HG03039 (cell line): ENCODE measurements around the gene LCN2.
"Not testable (repeated sequence)": the region's sequence is repeated elsewhere in the genome, so short reads cannot be mapped to it uniquely, and the experiment has no call there.

Experiments
- ATAC-seq: cut with Tn5 transposase; IDR thresholded peaks from one replicate; pipeline ENCODE4 v1.9.1; 2021; ENCODE audit warnings: mild to moderate bottlenecking, moderate library complexity; ENCODE audit not compliant: unreplicated experiment

Gene LCN2

DNA sequence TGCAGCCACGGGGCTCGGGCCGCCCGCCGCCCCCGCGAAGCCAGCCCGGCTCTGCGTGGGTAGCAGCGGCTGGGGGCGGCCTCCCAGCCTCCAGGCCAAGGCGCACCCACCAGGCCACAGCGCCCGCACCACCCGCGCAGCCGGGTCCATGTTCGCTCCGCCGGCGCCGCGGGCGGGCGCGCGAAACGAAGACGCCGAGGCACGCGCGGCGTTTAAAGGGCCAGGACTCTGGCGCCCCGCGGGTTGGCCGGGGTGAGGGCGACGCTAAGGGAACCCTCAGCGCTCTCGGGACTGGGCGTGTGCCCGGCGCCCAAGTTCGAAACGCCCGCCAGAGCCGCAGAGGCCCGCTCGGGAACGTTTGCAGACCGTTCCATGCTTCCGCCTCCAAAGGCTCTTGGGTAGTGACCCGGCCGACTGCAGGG lies 21.7 kb upstream of the LCN2 start, which contains the start of gene PTGES2:
Gene PTGES2, minus strand, starts transcription at position 162 of the 422 bp plus-strand sequence. Its CDS starts 12 bp downstream, at position 150.
- peak; percentile 54 for ATAC-seq

DNA sequence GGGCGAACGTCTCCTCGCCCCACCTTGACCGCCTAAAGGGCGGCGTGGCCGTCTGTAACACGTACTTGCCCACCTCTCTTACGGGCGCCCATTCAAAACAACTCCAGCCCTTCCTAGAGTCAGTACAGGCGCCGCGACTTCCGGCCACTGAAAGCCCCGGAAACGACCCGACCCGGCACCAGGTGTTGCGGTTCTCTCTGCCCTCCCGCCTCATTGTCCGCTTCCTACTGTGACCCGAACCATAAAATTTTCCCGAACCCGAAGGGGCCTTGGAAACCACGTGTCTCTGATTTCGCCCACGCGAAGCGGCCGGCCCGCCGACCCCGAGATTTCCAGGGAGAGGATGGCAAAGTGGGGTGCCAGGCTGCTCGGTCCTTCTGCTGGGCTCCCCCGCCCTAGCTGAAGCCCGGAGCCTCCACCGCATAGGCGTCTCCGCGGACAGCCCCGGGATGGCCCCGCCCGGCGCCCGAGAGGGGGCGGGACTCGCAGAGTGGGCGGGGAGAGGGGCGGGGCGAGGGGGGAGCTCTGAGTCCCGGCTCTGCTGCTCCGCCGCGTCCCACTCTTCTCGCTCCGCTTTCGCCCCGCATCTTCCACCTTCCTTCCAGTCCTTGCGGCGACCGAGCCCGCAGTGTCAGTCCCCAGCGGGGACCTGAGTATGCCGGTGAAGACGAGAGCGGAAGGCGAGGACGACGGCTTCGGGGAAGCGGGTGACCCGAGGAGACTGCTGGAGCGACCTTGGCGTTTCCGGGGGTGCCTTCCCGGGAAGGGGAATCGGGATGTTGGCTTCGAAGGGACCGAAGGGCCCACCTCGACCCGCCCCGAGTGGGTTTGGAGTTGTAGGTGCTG lies 21.0 kb upstream of the LCN2 start:
- peak; percentile 52 for ATAC-seq

DNA sequence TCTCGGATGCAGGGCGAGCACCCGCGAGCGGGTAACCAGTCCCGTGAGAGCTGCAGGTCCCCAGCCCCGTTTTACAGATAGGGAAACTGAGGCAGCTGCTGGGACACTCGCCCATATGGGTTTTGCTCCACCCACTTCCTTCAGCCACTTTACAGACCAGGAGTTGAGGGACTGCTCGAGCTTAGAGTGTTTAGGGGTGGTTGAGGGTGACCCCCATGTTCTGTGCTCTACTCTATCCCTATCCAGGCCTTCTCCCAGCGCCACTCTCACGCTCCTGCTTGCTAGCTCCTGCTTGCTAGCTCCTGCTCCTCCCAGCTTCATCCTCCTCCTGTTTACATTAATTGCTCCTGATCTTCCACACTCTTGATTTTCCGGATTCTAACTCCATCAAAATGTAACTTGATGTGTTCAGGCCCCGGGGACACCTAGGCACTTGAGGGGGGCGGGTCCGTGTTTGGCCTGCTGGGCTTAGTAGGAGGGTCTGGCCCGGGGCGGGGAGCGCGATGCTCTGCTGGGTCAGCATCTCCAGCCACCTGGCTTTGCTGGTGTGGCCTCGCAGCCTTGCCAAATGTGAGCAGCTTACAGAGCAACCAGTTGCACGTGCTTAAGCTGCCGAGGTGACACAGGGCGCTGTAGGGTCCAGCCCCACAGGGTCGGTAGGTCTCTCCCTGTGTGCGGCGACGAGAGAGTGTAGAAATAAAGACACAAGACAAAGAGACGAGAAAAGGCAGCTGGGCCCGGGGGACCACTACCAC lies 20.2 kb upstream of the LCN2 start:
- no peak for ATAC-seq

DNA sequence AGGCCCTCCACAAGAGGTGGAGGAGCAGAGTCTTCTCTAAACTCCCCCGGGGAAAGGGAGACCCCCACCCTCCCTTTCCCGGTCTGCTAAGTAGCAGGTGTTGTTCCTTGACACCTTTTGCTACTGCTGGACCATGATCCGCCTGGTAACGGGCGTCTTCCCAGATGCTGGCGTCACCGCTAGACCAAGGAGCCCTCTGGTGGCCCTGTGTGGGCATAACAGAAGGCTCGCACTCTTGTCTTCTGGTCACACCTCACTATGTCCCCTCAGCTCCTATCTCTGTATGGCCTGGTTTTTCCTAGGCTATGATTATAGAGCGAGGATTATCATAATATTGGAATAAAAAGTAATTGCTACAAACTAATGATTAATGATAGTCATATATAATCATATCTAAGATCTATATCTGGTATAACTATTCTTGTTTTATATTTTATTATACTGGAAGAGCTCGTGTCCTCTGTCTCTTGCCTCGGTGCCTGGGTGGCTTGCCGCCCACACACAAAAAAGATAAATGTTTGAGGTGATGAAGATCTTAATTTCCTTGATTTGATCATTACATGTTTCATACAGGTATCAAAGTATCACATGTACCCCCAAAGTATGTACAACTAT lies 19.2 kb upstream of the LCN2 start:
- not testable (repeated sequence) for ATAC-seq

DNA sequence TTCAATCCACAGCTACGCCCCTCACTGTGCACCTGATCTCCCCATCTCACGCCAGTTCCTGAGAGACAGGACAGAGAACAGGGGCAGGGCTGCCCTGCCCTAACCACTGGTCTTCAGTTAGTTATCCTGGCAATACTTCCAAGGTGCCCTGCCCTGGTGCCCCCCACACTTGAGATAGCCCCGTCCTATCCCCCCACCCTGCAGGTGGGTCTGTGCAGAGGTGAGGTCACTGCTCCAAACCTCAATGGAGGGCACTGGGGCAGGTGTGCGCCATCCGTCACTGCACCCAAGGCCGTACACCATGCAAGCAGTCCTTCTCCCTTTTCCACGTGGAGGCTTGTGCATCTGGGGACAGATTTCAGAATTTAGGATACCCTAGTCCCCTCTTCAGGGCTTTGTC lies 18.6 kb upstream of the LCN2 start:
- not testable (repeated sequence) for ATAC-seq

DNA sequence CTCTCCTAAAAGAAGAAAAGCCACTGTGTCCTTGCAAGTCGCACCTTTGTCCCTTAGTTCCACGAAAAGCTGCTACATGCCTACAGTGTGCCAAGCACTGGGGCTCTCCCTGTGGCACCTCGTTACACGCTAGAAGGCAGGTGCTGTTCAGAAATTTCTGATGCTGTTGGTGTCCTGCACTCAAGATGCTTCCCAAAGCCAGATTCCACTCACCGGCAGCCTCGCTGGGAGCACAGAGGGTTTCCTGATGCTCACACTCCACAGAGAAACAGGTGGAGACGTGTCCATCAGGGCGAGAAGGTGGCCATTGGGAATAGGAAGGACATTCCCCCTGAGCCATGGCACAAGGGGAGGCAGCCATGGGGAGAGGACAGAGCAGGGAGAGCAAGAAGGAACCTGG lies 17.9 kb upstream of the LCN2 start:
- ATAC-seq, result not testable (repeated sequence)

DNA sequence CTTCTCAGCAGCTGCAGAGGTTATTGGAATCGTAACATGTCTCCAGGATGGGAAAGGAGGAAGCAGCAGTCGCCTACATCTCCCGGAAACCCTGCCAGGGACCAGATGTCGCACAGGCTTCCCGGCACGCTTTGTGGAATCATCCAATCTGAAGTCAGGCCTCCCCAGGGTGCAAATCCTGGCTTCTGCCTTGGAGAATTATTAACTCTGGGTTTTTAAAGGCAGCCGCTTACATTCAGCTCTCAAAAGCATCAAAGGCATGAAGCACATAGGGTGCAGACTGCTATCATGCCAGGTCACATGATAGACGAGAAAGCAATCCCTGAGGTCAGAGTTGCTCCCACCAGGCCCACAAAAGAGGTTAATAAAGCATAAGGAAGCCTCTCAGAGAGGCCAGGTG lies 17.1 kb upstream of the LCN2 start:
- not testable (repeated sequence) for ATAC-seq

DNA sequence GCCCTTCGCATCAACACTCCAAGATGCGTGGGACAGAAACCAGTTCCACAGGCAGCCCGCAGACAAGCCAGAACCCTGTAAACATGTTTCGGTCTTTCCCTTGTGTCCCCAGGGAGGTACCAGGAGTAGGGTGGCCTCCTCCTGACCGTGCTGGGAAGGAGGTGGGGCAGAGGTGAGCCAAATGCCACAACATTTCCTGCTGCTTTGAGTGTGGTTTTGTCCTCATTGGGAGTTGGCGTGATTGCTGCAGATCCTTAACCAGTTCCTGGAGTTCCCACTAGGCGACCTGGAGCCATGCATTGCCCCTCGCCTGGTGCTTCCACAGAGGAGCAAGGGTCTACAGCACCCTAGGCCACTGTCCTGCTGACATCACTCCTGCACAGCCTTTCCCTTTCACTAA lies 13.7 kb upstream of the LCN2 start:
- not testable (repeated sequence) for ATAC-seq

DNA sequence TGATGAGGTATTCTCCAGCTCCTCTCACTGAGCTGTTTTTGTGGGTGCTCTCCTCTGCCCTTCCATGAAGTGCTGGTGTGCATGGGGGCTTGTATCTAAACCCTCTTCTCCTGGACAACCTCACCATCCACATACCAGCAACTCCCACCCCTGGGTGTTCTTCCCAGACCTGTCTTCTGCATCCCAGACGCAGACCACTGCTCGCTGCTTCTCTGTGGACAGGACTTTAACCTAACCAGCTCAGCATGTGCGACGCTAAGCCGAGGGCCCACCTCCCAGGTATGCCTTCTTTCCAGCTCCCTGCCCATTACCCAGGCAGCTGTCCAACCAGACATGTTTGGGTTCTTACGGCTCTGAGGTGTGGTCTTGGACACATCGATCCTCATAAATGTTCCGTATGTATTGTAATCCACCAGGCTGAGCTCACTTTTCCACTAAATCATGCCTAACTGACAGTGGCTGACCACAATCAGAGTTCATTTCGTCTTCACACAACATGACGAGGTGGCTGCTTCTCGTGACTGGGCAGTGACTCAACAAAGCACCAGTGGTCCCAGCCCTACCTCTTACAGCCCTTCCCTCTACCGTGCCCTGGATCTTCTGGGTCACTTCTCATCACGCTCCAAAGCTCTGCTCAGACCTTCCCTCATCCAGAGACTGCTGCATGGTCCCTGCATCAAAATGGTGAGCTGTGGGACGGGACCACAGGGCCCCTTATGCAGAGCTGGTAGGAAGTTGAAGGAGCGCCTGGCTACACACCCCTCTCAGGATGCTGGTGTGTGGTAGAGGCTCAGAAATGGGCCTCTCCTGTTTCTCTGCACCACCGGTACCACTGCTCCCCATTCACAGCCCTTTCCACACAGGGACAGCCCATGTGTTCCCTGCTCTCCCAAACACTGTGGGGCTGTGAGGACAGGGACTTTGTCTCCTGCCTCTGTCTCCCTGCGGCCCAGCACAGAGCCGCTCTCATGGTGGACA lies 12.1 kb upstream of the LCN2 start:
- ATAC-seq, result no peak

DNA sequence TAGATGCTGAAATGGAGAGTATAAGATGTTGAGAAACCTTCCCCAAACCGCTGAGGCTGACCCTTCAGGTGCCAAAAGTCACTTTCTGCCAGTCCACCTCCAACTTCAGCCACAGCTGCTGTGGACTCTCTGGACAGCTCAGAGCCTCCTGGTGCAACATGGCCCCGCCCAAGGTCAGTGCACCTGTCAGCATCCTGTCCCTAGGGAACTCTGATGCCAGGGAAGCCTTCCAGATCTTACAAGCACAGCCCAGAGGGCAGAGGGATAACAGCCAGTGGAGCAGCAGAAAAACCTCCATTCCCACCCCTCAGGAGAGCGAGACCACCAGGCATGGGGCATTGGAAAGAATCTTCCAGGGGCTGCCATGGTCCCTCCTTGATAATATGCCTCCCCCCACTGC lies 11.3 kb upstream of the LCN2 start:
- ATAC-seq, result no peak

DNA sequence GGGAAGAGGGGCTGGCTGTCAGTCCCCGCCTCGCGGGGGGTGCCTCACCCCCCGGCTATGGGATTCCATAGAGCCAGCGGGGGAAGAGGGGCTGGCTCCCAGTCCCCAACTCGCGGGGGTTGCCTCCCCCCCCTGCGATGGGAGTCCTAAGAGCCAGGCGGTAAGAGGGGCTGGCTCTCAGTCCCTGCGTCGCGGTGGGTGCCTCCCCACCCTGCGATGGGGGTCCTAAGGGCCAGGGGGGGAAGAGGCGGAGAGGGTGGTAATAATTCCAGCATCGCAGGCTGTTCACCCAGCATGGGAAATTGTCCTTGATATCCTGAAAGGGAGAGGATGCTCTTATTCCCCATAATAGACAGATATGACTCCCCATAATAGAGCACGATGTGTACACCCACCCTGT lies 9.6 kb upstream of the LCN2 start:
- no peak for ATAC-seq

DNA sequence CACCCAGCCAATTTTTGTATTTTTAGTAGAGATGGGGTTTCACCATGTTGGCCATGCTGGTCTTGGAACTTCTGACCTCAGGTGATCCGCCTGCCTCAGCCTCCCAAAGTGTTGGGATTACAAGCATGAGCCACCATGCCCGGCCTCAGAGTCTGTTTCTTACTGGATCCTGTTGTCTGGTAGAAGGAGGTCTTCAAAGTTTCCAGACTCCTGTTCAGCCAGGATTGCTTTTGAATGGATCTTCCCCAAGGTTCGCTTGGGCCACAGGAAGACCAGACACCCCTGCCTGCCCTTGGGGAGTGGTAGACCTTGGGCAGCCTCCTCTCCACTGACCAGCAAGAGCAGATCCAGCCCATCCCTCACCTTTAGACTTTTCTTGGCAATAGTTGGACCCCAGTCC lies 7.6 kb upstream of the LCN2 start:
- no peak for ATAC-seq

DNA sequence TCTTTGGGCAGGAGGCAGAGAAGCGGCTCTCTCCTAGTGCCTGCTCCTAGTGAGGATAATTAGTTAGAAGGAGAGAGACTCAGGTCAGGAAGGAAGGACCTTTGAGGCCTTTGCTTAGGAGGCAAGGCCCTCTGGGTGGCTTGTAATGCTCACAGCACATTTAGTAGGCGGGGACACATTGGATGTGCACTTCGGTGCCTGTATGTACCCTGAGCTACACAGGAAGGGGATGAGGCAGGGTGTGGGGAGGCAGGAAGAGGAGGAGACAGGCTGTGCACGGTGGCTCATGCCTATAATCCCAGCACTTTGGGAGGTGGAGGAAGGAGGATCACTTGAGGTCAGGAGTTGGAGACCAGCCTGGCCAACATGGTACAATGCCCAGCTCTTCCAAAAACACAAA lies 7.2 kb upstream of the LCN2 start:
- no peak for ATAC-seq

DNA sequence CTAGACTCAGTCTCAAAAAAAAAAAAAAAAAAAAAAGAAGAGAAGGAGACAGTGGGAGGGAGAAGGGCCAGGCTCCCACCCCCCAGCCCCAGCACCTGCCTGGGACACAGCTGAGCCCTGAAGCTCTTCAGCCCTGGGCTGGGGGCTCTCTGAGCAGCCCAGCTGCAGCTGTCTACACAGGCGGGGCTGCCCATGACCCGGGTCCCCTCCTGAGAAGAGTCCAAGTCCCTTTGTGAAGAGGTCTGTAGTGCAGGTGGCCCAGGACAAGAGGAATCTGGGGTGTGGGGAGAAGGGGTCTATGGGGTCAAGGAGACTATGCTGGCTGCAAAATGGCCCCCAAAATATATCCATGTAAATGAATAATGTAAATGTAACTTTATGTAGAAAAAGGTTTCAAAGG lies 6.7 kb upstream of the LCN2 start:
- ATAC-seq, result no peak

DNA sequence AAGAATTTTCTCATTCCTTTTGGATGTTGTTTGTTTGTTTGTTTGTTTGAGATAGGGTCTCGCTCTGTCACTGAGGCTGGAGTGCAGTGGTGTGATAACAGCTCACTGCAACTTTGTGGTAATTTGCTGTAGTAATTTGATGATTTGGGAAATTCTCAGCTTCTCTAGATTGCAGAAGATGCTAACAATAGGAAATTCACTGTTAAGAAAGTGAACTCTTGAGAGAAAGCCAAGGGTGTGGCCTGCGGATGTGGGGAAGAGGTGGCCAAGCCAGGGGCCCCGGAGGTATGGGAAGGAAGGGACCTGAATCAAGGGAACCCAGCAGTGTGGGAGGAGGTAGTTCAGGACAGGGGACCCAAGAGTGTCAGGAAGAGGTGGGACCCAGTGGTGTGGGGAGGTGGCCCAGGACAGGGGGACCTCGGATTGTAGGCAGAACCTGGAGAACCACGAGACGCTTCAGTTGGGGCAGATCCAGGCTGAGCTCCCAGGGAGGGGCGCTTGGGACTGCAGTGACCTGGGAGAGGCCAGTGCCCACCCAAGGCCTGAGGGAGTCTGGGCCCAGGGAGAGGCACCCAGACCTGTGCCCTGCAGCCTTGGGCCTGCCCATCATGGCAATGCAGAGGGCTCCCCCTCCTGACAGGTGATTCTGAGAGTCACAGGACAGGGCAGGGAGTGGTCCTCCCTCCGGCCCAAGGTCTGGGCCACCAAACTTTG lies 5.6 kb upstream of the LCN2 start:
- no peak for ATAC-seq

DNA sequence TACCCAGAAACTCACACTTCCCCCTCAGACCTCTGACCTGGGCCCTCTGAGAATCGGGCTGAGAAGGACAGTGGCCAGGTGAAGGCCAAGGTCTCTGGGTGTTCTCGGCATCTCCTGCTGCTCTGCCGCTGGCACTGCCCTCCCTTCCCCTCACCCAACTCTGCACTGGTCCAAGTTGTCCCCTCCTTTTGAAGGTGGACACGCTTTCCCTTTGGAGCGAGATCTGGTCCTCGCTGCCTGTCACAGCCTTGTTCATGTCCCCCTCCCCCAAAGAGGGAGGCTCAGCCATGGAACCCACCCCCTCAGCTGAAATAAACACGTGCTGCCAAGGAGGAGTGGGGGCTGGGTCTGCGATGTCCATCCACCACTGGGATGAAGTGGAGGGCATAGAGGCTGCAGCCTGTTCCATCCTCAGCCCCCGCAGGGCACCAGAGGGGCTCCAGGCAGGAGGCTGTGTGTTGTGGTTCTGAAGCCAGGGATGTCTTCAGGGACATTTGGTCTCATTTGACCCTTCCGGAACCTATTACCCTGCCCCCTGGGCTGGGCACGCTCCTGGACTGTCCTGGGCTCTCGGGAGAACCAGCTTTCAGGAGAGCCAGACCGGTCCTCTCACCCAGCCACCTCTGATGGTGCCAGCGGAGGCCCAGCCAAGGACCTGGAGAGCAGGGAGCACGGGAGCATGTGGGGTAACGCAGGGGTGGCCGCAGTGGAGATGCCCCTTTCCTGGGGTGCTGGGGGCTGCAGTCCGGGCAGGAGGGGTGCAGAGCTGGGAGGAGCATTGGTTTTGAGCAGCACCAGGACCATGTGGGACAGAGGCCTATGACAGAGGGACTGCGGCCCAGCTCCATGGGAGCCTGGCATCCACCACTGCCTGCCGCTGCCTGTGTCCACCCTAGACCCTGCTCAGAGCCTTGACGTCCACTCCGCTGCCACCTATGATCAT lies 4.7 kb upstream of the LCN2 start:
- no peak for ATAC-seq

DNA sequence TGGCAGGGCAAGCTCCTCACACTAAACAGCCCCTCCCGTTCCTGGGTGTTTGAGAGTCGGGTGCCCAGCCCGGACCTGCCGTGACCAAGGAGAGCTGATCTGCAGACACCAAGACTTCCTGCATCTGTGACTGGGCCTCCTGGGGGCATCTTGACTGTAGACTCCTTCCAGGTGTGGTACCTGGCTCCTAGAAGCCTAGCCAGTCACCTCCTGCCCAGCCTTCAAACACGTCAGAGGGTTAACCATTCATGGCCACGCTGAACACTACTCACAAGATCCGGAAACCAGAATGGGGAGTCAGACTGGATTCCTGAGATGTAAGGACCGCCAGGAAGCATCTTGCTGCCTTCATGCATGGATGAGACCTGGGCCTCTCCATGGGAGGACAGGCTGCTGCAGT lies 3.7 kb upstream of the LCN2 start:
- no peak for ATAC-seq

DNA sequence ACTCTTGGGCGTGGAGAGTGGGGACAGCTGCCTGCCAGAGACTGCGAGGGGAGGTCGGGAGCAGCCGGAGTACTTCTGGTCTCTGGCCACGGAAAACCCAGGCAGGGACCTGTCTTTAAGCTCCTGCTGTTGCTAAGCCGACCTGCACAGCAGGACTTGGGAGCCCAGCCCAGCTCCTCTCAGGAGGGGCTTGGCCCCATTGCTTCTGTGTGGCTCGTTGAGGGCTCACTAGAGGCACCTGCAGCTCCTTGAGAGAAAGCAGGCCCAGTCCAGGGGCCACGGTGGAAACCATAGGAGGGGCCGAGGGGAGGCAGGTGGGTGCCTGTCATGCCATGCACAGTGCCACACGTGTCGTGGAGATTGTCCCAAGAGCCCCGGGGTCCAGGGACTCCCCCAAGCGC lies 3.3 kb upstream of the LCN2 start:
- ATAC-seq, result no peak

DNA sequence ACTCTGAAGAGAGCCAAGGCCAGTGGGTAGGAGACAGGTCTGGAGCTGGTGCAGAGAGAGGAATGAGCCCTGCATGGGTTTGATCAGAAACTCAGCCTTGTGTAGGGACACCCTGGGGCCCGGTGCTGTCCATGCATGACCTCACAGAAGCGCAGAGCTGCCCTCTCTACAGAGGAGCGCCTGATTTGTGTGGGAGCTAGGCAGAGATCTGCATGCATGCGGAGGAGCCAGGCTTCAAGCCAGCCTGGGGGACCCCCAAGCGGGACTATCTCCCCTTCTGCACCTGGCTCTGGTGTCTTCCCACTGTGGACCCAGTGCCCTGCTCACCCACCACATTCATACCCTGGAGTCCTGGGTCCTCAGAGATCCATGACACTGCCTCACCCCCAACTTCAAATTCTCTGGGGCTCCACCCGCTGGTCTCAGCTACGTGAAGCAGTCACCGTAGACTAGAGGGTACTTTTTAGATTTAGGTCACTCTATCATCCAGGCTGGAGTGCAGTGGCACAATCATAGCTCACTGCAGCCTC lies 2.6 kb upstream of the LCN2 start:
- ATAC-seq, result no peak
